K562 (cell line): ENCODE data around the gene UQCC2.

Experiments
- HCFC1 ChIP-seq: IDR thresholded peaks from 2 replicates; pipeline ENCODE4 v1.6.1; 2012; ENCODE audit warnings: low read depth, low read length, improper control_type of control experiment
- SOX6 ChIP-seq: fragments of 450-650 bp; IDR thresholded peaks from 2 replicates; pipeline ENCODE4 v1.6.1; 2014; ENCODE audit warnings: mild to moderate bottlenecking
- TAF15 ChIP-seq: fragments of 200-400 bp; formaldehyde crosslinking; IDR thresholded peaks from 2 replicates; pipeline ENCODE4 v1.6.1; 2017; ENCODE audit warnings: mild to moderate bottlenecking, low read depth, low read length, moderate library complexity
- TF ChIP-seq, protein P1 (sequence below), 3 experiments: IDR thresholded peaks in 2 of 3; conservative IDR thresholded peaks in 1 of 3; 2 replicates each; pipeline ENCODE4 v1.5.1; 2011 to 2012; ENCODE audit warnings: low read length in 3 of 3, mild to moderate bottlenecking in 3 of 3, control low read depth in 2 of 3, improper control_type of control experiment in 1 of 3, inconsistent platforms in 1 of 3, low read depth in 1 of 3, mixed read lengths in 1 of 3, moderate library complexity in 1 of 3; ENCODE audit not compliant: insufficient read depth in 2 of 3

DNA sequence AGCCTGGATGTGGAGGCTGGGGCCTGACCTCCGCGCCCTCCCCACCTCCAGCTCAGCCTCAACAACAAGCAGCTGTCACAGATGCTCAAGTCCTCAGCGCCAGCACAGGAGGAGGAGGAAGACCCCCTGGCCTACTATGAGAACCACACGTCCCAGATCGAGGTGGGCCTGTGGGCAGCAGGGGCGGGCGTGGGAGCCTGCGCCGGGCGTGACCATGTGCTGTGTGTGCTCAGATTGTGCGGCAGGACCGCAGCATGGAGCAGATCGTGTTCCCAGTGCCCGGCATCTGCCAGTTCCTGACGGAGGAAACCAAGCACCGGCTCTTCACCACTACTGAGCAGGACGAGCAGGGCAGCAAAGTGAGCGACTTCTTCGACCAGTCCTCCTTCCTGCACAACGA, 23.5 kb downstream of the UQCC2 start:
- no peak for TF ChIP-seq HCFC1
- no peak for TF ChIP-seq SOX6
- TF ChIP-seq, protein P1, sequence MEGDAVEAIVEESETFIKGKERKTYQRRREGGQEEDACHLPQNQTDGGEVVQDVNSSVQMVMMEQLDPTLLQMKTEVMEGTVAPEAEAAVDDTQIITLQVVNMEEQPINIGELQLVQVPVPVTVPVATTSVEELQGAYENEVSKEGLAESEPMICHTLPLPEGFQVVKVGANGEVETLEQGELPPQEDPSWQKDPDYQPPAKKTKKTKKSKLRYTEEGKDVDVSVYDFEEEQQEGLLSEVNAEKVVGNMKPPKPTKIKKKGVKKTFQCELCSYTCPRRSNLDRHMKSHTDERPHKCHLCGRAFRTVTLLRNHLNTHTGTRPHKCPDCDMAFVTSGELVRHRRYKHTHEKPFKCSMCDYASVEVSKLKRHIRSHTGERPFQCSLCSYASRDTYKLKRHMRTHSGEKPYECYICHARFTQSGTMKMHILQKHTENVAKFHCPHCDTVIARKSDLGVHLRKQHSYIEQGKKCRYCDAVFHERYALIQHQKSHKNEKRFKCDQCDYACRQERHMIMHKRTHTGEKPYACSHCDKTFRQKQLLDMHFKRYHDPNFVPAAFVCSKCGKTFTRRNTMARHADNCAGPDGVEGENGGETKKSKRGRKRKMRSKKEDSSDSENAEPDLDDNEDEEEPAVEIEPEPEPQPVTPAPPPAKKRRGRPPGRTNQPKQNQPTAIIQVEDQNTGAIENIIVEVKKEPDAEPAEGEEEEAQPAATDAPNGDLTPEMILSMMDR (IDR thresholded peaks at IDR 0.05 in 2 of 3, conservative IDR thresholded peaks at IDR 0.05 in 1 of 3; ENCODE audit: insufficient read depth in 2 of 3, low read depth in 1 of 3, low read length in 3 of 3), result no peak
- no peak for TF ChIP-seq TAF15
